GM19099 (cell line): ENCODE measurements around the gene DPP6.

ENCODE experiments used
- POLR2A ChIP-seq: IDR thresholded peaks from 3 replicates; pipeline ENCODE4 v1.6.1; 2011; ENCODE audit warnings: low read depth; ENCODE audit not compliant: insufficient read length; ENCODE audit errors: extremely low read depth

The DPP6 gene

DNA sequence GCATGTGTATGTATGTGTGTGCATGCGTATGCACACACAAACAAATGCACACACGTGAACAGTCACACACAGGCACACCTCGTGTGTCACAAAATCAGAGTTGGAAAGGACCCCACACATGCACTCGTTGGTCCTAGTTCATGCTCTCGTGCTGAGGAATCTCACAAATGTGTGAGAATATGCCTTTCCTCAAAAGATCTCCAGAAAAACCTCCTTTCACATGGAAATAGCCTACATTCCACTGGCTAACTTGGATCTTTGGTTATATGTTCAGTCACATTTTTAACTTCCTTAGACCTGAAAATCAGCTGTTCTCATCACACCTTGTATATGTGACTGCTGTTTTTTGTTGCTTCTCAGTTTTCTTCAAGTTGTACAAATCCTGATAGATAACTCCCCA lies 256.7 kb downstream of the DPP6 start:
- TF ChIP-seq POLR2A, result no peak

DNA sequence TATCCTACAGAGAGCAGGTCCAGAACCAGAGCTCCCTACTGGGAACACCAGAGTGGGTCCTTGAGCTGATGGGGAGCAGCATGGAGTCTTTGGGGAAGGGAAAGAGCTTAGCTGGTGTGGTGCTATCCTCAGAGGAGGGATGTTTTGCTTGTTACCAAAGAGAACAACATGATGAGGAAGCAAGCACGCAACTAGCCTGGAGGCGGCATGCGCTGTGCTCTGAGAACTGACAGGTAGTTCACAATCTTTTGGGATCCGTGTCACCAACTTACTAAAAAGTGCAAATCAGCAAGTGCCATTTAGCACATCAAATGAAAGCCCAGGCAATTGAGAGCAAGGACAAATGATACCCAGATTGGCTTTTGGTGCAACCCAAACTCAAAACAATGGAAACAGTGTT lies 257.9 kb downstream of the DPP6 start:
- no peak for TF ChIP-seq POLR2A

- TF ChIP-seq POLR2A, result no peak
Measured at GRCh38 chr7:154324196-154324595, 272.0 kb downstream of the DPP6 start.

DNA sequence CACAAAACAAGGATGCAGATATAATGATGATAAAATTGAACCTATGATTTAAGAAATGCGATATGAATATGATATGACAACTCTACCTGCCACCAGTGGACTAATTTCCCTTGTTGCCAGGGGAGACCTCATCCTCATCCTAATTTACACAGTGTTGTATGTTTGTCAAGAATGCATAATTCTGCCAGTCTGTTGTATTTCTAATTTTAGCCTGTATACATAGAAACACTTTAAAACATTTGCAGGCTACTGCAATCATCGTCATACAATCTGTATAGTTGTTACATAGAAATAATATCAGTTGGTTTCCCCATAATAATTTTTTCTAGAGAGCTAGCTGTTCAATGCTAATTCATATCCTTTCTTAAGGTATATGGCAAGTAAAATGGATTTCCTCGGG lies 274.2 kb downstream of the DPP6 start:
- no peak for TF ChIP-seq POLR2A

GRCh38 chr7:154330318-154330717 lies 278.1 kb downstream of the DPP6 start:
- no peak for TF ChIP-seq POLR2A

DNA sequence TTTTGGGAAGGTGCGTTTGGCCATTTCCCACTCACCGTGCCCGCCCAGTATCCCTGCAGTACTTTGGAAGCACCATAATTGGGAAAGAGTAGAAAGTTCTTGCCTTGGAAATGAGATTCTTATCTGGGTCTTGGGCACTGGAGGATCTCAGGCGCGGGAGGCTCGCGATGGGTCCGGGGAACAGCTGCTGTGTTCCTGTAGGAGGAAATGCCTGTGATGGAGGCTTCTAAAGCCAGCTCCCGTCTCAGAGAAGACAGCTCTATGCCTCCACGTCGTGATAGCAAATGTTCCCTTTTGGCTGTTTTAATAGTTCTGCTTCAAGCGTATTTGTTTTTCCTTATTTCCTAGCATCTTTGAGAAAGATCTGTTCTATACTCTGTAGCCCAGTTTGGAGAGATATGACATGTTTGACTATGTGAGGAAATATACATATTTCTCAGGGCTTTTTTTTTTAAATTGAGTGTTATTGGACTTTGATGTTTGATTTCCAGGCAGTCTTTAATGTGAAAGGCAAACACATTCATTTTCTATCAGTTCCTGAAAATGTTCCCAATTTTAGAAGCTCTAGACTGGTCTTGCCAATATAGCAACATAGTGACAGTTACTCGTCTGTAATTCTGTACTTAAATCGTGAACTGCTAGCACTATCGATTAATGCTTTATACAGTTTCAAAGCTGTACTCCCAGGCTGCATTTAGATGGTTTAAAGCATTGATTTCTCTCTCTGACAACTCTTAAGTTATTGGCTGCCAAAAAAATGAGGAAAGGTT lies 280.8 kb downstream of the DPP6 start:
- no peak for TF ChIP-seq POLR2A

GRCh38 chr7:154336295-154336694 lies 284.1 kb downstream of the DPP6 start:
- no peak for TF ChIP-seq POLR2A

DNA sequence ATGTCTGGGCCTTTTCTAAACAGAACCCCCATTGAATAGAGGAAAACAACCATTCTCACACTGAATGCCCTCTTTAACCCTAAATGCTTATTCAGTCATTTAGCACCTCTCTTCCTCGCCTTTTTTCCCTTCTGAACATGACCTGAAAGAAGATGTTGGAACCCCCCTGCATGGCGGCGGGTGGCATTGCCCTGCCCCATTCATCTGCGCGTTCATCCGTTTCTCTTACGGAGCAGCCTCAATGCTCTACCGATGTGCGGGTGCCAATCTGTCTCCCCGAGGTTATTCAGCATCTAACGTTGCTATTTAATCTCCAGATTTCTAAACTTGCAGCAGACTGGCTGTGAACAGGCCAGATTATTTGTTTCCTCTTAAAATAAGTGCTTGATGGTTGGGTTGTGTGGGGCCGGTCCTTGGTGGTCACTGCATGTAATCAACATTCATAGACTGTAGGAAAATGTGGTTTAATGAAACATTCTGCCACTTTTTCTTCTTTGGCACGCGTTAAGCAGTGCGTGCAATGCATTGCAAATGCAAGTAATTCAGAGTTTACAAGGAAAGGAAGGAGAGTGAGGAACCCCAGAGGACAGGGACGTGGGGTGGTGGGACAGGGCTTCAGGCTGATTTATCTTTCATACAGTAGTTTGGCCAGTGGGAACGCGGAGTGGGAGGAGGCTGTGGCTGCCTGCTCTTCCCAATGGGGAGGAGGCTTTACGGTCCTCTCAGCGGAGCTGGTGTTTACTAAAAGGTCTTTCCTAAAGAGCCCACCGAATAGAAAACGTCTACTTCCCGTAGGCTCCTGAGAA lies 286.7 kb downstream of the DPP6 start:
- no peak for TF ChIP-seq POLR2A

DNA sequence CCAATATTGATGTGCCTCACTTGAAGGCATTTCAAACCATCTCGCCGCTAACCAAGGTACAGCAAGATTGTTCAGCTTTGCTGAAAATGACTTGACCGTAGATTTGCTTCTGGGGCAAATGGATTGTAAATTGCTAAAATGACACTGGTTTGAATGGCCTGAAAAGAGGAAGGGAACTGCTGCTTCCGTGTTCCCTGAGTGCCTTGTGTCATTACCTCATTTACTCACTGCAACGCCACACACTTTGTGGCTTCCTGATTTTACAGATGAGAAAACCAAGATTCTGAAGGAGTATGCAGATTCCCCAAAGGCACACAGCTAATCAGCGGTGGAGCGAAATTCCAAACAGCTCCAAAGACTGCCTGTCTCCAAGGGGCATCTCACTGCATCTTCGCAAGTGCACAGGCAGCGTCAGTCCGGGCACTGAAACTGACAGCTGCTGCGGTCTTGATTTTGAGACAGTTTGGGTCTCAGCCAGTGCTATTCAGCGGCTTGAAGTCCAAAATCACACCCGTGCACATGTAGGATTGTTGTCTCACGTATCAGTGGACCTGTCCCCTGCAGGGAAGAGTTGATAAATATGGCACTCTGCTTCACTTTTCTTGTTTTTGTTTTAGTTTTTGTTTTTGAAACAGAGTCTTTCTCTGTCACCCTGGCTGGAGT lies 290.9 kb downstream of the DPP6 start:
- TF ChIP-seq POLR2A, result no peak

DNA sequence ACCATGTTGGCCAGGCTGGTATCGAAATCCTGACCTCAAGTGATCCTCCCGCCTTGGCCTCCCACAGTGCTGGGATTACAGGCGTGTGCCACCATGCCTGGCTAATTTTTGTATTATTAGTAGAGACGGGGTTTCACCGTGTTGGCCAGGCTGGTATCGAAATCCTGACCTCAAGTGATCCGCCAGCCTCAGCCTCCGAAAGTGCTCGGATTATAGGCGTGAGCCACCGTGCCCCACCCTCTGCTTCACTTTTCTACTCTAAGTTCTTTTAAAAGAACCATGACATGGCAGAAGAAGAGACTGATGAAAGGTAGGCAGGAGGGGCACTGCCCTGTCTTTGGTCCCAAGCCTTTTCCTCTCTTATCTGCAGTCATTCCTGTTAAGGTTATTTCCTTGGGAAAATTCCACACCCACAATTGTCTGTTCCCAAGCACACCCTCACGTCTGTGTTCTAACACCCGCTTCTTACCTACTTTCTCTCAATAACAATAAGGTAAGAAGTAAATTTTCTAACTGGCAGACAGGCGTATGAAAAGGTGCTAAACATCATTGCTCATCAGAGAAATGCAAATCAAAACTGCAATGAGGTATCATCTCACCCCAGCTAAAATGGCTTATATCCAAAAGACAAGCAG lies 291.7 kb downstream of the DPP6 start:
- no peak for TF ChIP-seq POLR2A

DNA sequence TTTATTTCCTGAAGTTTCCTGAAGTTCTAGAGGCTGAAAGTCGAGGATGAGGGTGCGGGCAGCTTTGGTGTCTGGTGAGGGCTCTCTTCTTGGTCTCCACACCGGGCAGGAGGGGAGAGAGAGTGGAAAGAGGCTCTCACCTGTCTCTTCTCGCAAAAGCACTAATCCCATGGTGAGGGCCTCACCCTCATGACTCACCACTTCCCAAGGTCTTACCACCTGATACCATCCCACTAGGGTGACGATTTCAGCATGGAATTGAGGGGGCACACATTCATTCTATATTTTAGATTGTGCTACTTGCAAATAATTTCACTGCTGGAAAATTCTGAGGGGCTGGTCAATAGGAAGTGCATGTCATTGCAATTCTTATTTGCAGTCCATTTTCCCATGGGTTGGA lies 292.9 kb downstream of the DPP6 start:
- no peak for TF ChIP-seq POLR2A

DNA sequence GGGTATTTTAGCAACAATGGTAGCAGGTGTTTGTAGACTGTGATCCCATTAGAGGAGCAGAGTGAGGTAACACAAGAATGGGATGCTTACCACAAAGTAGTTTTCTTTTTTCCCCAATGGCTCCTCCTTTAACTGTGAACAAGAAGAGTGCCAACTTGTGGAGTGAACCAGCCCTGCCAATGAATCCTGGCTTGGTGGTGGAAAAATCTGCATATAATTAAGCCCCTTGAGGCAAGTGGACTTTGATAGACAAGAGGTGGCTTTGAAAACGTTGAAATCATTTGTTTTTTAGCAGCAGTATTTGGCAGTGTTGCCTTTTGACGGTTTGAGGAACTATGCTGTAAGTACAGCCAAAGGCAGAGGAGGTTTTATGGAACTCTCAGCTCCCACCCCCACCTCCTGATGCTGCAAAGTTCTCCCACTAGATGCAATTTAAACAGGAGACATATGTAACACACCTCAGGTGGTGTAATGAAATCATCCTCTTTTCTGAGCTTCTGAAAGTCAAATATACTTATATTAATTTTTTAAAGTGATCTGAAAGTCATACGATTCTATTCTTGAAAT lies 295.6 kb downstream of the DPP6 start:
- TF ChIP-seq POLR2A, result no peak

DNA sequence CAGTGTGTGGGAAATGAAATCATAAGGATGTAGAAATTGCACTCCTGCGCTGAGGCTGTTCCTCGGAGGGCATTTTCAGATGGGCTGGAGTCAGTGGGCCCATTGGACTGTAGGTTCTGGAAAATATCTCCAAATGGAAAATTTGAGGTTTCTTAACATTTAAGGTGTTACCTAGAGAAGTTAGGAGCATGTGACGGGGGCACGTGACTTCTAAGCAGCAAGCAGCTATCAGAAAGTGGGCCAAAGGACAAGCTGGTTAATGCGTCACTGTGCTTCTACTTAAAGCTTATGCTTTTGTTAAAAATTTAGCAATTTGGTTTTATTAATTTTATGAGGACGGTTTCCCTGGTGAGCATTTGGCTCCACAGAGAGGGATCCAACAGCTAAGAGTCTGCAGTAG lies 298.7 kb downstream of the DPP6 start:
- TF ChIP-seq POLR2A, result no peak

GRCh38 chr7:154353355-154353767 lies 301.2 kb downstream of the DPP6 start:
- TF ChIP-seq POLR2A, result no peak

DNA sequence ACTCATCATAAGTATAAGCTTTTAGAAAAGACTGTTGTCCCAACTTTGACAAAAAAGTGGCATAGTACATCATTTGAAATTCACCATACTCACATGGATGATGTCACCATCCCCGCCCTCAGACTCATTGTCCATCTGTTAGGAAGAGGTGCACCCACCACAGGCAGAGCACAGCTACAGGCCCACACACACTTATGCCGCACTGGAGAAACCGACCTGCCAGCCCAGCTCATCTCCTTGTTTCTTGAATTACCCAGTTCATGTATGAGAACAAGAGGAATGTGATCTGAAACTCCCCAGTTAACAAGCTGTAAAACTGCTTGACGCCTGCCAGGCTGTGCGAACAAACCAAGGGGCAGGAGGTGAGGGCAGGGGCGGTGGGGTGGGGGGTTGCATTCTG lies 312.0 kb downstream of the DPP6 start:
- no peak for TF ChIP-seq POLR2A

DNA sequence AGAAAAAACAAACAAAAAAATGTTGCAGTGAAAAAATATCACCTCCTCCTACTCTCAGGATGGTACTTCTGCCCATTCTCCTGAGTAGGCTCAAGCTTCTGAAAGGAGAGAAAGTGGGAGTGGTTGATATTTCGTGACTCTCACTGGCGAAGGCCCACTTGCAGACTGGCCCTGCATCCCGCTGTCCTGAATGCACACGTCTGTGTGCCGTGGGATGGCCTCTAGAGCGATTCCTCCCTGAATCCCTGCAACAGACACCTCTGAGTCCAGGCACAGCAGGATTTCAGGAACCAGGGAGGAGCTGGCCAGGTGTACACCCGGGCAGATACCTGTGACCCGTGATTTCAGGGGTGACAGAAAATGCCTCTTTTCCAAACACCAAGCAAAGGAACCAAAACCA lies 319.2 kb downstream of the DPP6 start:
- no peak for TF ChIP-seq POLR2A
